ENCODE results near the gene PLA2G15.
A peak's percentile ranks its signal among the peaks of the same experiment; 100 is the strongest.
"Not testable (repeated sequence)": the region's sequence is repeated elsewhere in the genome, so short reads cannot be mapped to it uniquely, and the experiment has no call there.

The PLA2G15 gene

GRCh38 chr16:68281368-68282063 is 36.3 kb downstream of the PLA2G15 start:
- no peak for DNase-seq

GRCh38 chr16:68282064-68282452 is 36.9 kb downstream of the PLA2G15 start:
- no peak for DNase-seq

GRCh38 chr16:68283346-68283745 is 38.2 kb downstream of the PLA2G15 start:
- no peak for DNase-seq

GRCh38 chr16:68283801-68284598 is 38.8 kb downstream of the PLA2G15 start:
- no peak for DNase-seq

GRCh38 chr16:68284847-68285246 is 39.7 kb downstream of the PLA2G15 start:
- DNase-seq = no peak

DNA sequence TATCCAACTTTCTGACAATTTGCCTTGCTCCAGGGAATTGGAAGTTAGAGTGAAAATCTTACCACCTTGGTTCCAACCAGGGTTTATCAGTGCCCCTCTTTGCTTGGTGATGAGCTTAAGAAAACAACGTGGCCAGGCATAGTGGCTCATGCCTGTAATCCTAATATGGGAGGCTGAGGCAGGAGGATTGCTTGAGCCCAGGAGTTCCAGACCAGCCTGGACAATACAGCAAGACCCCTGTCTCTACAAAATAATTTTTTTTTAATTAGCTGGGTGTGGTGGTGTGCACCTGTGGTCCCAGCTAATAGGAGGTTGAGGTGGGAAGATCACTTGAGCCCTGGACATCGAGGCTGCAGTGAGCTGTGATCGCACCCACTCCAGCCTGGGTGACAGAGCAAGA is 40.5 kb downstream of the PLA2G15 start:
- no peak for DNase-seq

DNA sequence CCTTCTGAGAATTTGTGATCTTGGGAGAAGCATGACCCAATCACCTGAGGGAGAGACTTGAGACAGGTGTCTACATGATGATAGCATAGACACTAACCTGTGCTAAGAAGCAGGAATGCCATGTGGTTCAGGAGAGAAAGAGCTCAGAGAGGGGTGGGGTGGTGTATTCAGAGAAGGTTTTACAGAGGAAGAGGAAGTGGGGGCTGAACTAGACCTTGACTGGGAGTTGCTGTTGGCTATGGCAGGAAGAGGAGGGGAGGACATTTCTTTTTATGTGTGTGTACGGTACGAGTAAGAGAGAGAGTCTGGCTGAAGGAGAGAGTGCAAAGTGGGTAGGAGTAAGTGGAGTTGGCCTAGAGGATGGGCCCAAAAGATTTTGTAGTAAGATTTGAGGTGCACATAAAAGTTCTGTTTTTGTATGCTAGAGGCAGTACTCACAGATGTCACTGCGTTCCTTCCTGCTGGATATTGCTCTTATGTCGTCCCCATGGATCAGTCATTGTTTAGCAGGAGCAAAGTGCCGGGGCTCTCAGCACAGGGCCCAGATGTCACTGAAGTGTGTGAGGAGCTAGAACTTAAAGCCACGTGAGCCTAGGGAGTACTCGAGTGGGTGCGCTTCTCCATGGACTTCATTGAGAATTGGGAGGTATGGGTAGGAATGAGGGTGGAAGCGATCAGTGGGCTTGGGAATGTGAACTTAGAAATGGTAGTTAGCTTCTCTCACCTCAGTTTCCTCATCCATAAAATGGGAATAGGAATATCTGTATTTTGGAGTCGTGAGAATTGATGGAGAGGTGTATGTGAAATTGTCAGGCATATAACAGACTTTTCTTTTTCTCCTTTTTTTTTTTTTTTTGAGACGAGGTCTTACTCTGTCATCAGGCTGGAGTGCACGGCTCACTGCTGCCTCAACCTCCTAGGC is 41.2 kb downstream of the PLA2G15 start:
- DNase-seq = no peak

- DNase-seq = peak in 1 of 2 experiments; percentile 50
Observed at GRCh38 chr16:68287276-68288251, 42.4 kb downstream of the PLA2G15 start.

- no peak for DNase-seq
Observed at GRCh38 chr16:68288252-68288650, 43.1 kb downstream of the PLA2G15 start.

- DNase-seq = not testable (repeated sequence)
Observed at GRCh38 chr16:68288796-68289195, 43.6 kb downstream of the PLA2G15 start.

- no peak for DNase-seq
Observed at GRCh38 chr16:68289202-68289601, 44.0 kb downstream of the PLA2G15 start.

DNA sequence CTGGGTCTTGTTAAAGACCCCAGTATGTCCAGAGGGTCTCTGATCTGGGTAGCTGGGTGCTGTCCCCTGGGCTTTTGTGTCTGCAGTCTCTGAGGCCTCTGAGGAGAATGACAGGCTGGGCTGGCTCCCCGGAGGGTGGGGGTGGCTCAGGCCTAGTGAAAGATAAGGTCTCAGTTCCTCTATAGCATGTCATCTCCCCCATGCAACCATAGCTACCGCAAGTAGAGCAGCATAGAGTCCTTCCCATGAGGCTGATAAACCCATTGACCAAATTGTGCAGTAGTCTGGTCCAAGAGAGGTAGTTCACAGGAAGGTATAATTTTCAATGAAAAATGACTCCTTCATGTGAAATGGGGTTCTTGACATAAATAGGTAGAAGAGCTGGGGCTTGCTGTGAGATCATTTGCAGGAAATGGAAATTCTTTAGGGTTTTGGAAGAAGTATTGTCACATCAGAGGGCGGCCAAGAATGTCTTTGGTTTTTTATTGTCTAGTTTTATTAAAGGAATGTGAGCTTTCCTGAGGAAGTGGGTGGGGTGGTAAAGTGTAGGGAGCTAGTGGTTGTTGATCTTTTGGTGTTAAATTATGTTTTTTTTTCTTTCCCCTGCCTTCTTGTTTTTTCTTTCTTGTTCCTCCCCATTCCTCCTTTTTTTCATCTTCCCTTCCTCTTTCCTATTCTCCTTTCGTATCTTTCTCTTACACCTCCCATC is 44.6 kb downstream of the PLA2G15 start:
- DNase-seq = peak; percentile 71 to 77

- DNase-seq = no peak
Observed at GRCh38 chr16:68290450-68290849, 45.3 kb downstream of the PLA2G15 start.

DNA sequence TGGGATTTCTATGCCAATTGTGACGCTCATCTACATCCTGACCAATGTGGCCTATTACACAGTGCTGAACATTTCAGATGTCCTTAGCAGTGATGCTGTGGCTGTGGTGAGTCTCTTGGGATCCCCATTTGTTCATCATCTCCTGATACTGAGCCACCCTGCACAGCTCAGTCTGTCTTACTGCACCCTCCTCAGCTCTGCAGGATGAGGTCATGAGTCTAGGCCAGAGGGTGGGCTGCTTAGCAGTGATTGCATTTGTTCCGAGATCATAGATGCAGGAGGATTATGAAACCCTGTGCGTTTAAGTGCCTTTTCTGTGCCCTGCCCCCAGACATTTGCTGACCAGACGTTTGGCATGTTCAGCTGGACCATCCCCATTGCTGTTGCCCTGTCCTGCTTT is 46.1 kb downstream of the PLA2G15 start:
- no peak for DNase-seq

- no peak for DNase-seq
Observed at GRCh38 chr16:68292425-68292824, 47.3 kb downstream of the PLA2G15 start.

- no peak for DNase-seq
Observed at GRCh38 chr16:68296291-68296690, 51.1 kb downstream of the PLA2G15 start.

DNA sequence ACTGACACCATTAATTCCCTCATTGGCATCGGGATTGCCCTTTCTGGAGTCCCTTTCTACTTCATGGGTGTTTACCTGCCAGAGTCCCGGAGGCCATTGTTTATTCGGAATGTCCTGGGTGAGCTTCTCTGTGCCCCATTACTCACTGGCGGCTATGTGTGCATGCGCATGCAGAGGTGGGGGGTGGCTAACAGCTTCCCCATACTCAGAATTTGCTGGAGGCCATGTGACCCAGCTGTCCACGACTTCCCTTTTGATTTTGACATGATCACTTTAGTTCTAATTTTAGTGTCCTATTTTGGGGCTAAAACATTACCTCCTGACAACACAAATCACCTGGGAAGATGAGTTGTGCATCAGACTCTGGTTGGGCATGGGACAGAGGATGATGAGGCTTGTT is 51.5 kb downstream of the PLA2G15 start:
- no peak for DNase-seq

- no peak for DNase-seq
Observed at GRCh38 chr16:68297908-68298307, 52.7 kb downstream of the PLA2G15 start.

DNA sequence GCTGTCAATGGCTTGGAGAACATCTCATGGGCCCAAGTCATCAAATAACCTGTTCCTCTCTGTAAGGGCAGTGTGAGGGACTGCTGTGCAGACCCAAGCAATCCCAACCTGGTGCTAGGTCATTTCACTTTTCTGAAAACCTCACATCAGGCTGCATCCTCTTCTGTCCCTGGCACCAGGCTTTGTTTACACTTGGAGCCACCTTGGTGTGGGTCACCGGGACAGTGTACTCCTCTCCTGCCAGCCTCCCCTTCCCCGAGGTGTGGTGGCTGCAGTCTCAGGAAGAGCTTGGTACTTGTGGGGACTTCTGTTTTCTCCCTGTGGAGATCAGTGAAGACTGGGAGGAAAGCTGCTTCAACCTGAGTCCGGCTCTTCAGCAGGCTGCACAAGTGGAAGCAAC is 53.1 kb downstream of the PLA2G15 start:
- no peak for DNase-seq

- DNase-seq = no peak
Observed at GRCh38 chr16:68298907-68299561, 53.9 kb downstream of the PLA2G15 start.
